Lung (tissue), 12 donors: ENCODE results near the gene RASAL3. TPM values are rescaled to one million over a fixed set of nuclear protein-coding genes. Genes with fewer than 3 reads are reported as not detected.
A peak's percentile ranks its signal among the peaks of the same experiment; 100 is the strongest.

Source experiments
- ATAC-seq: fragments of 200-7000 bp; cut with Tn5 transposase; one replicate; pipeline ENCODE4 v1.9.1; 2020; ENCODE audit warnings: moderate number of reproducible peaks; ENCODE audit not compliant: insufficient read depth, low FRiP score
- DNase-seq, 3 donors: peaks; one replicate each; pipeline ENCODE4 v3.0.0-alpha.2; 2013 to 2017
- H3K27ac ChIP-seq, 2 donors: one replicate each; pipeline ENCODE4 v1.5.1; 2013; ENCODE audit warnings: mild to moderate bottlenecking in 2 of 2, moderate library complexity in 2 of 2, control low read depth in 1 of 2, inconsistent platforms in 1 of 2, low read depth in 1 of 2, low read length in 1 of 2
- H3K27me3 ChIP-seq, 3 donors: one replicate each; pipeline ENCODE4 v1.5.1; 2013; ENCODE audit warnings: low read length in 2 of 3; ENCODE audit not compliant: control insufficient read depth in 3 of 3, insufficient read depth in 3 of 3
- H3K36me3 ChIP-seq, 4 donors: one replicate each; pipeline ENCODE4 v1.5.1; 2013; ENCODE audit warnings: low read length in 4 of 4, mild to moderate bottlenecking in 1 of 4, moderate library complexity in 1 of 4; ENCODE audit not compliant: control insufficient read depth in 4 of 4, insufficient read depth in 4 of 4
- H3K4me1 ChIP-seq, 5 donors: one replicate each; pipeline ENCODE4 v1.5.1; 2013; ENCODE audit warnings: low read length in 5 of 5, mild to moderate bottlenecking in 2 of 5, moderate library complexity in 1 of 5; ENCODE audit not compliant: control insufficient read depth in 5 of 5, insufficient read depth in 5 of 5
- H3K4me3 ChIP-seq: one replicate; pipeline ENCODE4 v1.5.1; 2013; ENCODE audit warnings: mild to moderate bottlenecking, control low read depth, moderate library complexity
- H3K9ac ChIP-seq, 2 donors: one replicate each; pipeline ENCODE4 v1.5.1; 2013; ENCODE audit warnings: low read length in 2 of 2, control low read depth in 1 of 2; ENCODE audit not compliant: insufficient read depth in 1 of 2
- H3K9me3 ChIP-seq, 4 donors: one replicate each; pipeline ENCODE4 v1.5.1; 2013; ENCODE audit warnings: low read length in 3 of 4, mild to moderate bottlenecking in 1 of 4, moderate library complexity in 1 of 4; ENCODE audit not compliant: control insufficient read depth in 4 of 4, insufficient read depth in 3 of 4
- CTCF ChIP-seq: IDR thresholded peaks from 2 replicates; pipeline ENCODE4 v1.5.1; 2012; ENCODE audit warnings: mild to moderate bottlenecking; ENCODE audit errors: control extremely low read depth, extremely low read depth
- WGBS, 2 donors: extraction: QIAGEN DNeasy Blood & Tissue Kit; methylation state at CpG; one replicate each; pipeline ENCODE4 v1.1.7; 2013; 5-methylcytosine and 5-hydroxymethylcytosine counted together
- polyA plus RNA-seq, 2 donors: library from polyadenylated mRNA; stranded (reverse); fragments of 200-250 nt; gene quantifications; one replicate each; pipeline ENCODE4 v1.2.1, GENCODE V29; 2013
- total RNA-seq, 2 donors: library from RNA; depleted of rRNA in 1 of 2; stranded (reverse); fragments of >200 nt in 1 of 2; gene quantifications; one replicate each; pipeline ENCODE4 v1.2.1, GENCODE V29; 2014 to 2021
- donor health status: control.
- donor health status: control.
- donor health status: Bipolar disorder and iron deficiency.
- donor health status: healthy.
- donor health status: DM: yes; HTN: yes; CAD: no.

Gene RASAL3
- total and polyA plus RNA-seq, 4 donors, result 4.6 to 18.2 (median 9.6) TPM

DNA sequence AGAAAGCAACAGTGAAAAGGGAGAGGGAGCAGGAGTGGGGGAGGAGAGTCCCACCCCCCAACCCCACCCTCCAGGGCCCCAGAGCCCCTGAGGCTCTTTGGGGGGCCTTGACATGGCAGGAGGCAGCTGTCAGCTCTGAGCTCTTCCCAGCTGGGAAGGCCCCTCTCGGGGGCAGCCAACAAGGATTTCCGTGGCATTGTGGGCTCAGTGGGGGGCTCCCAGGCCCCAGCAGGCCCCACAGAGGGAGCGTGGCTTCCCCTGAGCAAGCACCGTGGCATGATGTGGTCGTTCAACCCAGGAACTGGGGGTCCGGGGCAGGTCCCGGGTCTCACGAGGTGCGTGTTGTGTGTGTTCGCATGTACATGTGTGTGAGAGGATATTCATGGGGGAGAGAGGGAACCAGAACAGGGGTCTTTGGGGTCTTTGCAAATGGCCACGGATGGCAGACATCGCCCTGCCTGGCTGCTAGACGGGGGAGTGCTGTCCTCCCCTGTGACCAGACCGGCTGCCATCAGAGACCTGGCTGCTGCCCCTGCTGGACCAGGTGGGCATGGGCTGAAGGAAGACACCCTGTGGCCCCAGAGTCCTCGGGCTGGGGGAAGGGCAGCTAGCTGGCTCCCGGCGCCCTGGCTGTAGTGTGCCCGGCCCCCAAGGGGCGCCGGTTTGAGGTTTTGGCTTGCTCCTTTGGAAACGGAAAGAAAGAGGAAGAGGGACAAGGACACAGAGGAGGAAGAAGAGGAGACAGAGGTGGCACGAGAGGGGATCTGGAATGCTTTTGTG is 41.9 kb downstream of the RASAL3 start:
- 65 to 87% methylated on average over 22 of the region's 22 CpGs for WGBS, 2 donors
- H3K4me3 ChIP-seq, result no peak overlapping the region

DNA sequence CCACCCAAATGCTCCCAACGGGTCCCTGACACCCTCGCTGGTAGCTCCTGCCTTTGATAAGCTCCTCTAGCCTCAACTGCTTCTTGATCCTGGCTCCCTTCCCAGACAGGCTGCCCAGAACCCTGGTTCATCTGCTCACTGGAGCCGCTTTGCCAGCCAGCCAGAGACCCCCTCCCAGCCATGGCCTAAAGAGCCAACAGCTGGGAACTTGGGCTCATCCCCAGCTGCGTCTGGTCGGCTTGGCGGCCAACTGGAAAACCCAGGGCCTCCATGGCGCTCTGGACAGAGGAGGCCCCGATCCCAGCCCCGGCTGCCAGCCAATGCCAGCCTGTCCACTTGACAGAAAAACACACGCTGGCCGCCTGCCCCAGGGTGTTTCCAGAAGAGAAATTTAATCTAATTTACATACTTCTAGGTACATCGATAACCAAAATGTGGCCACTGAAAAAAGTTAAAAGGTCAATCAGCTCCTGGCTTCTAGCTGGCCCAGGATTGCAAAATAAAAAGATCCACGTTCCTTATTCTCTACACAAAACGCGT is 42.6 kb downstream of the RASAL3 start:
- peak overlapping the region; percentile 7 to 24 for H3K27ac ChIP-seq
- H3K36me3 ChIP-seq, result peaks cover 12 to 46% (median 36%) of the 10 kb centered on the region in 4 donors
- H3K9me3 ChIP-seq, result peaks cover 0 to 2% (median 0%) of the 10 kb centered on the region in 4 donors
- ATAC-seq, result no peak
- H3K4me1 ChIP-seq, result peaks cover 6 to 50% (median 18%) of the 10 kb centered on the region in 5 donors
- H3K9ac ChIP-seq, result no peak overlapping the region
- DNase-seq, result peak; percentile 71 to 82 (median 77)
- 63 to 70% methylated on average over 15 of the region's 15 CpGs for WGBS, 2 donors
- no peak for TF ChIP-seq CTCF
- H3K27me3 ChIP-seq, result no peaks in the 10 kb centered on the region
- H3K4me3 ChIP-seq, result no peak overlapping the region

More for the DNA sequence above, 41.9 kb downstream of the RASAL3 start:
- Histone ChIP-seq H3K9me3 (peaks cover 0 to 2% (median 0%) of the 10 kb centered on the region in 4 donors), H3K27me3 (no peaks in the 10 kb centered on the region), H3K36me3 (peaks cover 12 to 53% (median 41%) of the 10 kb centered on the region in 4 donors), H3K9ac (no peak overlapping the region), H3K27ac (no peak overlapping the region), H3K4me1 (peaks cover 3 to 43% (median 14%) of the 10 kb centered on the region in 5 donors)
- no peak for TF ChIP-seq CTCF
- DNase-seq, result peak in 1 of 3 donors; percentile 30
- ATAC-seq, result no peak

GRCh38 chr19:15421136-15421695 is 43.1 kb downstream of the RASAL3 start:
- WGBS, 2 donors, result 81% methylated on average over 12 of the region's 12 CpGs
- DNase-seq, result peak; percentile 32 to 68 (median 52)

More at GRCh38 chr19:15421136-15421695, 43.1 kb downstream of the RASAL3 start:
- H3K27ac ChIP-seq, result no peak overlapping the region
- peaks cover 0 to 2% (median 0%) of the 10 kb centered on the region in 4 donors for H3K9me3 ChIP-seq
- peaks cover 12 to 42% (median 33%) of the 10 kb centered on the region in 4 donors for H3K36me3 ChIP-seq
- H3K9ac ChIP-seq, result no peak overlapping the region
- no peaks in the 10 kb centered on the region for H3K27me3 ChIP-seq
- no peak for TF ChIP-seq CTCF
- ATAC-seq, result no peak
- peaks cover 9 to 56% (median 19%) of the 10 kb centered on the region in 5 donors for H3K4me1 ChIP-seq
- H3K4me3 ChIP-seq, result no peak overlapping the region
